Neutrophil (primary cell): ENCODE measurements around the gene DSG2.

Experiments used
- H3K27ac ChIP-seq: fragments of 200-600 bp; sonication (generic); 2 replicates; pipeline ENCODE4 v1.5.1; 2016; ENCODE audit warnings: mild to moderate bottlenecking, moderate library complexity
- H3K27me3 ChIP-seq: fragments of 200-600 bp; sonication (generic); 2 replicates; pipeline ENCODE4 v1.6.0; 2016; ENCODE audit warnings: mild to moderate bottlenecking
- H3K36me3 ChIP-seq: fragments of 200-600 bp; sonication (generic); 2 replicates; pipeline ENCODE4 v1.5.1; 2017
- H3K4me1 ChIP-seq, 2 experiments: fragments of 200-600 bp in 1 of 2; sonication (generic) in 1 of 2; 1 replicate in 1 of 2; 2 replicates in 1 of 2; pipeline versions ENCODE4 v1.5.1 to v1.6.1; 2013 to 2016; ENCODE audit warnings: low read depth in 1 of 2, low read length in 1 of 2, mild to moderate bottlenecking in 1 of 2, moderate library complexity in 1 of 2; ENCODE audit not compliant: control insufficient read depth in 1 of 2, insufficient read depth in 1 of 2
- H3K4me3 ChIP-seq, 2 experiments: fragments of 200-600 bp in 1 of 2; sonication (generic) in 1 of 2; 1 replicate in 1 of 2; 2 replicates in 1 of 2; pipeline ENCODE4 v1.5.1; 2013 to 2016; ENCODE audit warnings: low read depth in 1 of 2, low read length in 1 of 2, mild to moderate bottlenecking in 1 of 2, moderate library complexity in 1 of 2
- H3K9me3 ChIP-seq: fragments of 200-600 bp; sonication (generic); 2 replicates; pipeline ENCODE4 v1.5.1; 2016
- TF ChIP-seq, protein P1 (sequence below): fragments of 200-600 bp; sonication (generic); IDR thresholded peaks from 2 replicates; pipeline ENCODE4 v1.5.1; 2016; ENCODE audit warnings: antibody characterized with exemption

The DSG2 gene

GRCh38 chr18:31546476-31546875 is 48.5 kb downstream of the DSG2 start:
- H3K4me1 ChIP-seq = no peaks in the 10 kb centered on the region
- H3K27ac ChIP-seq = no peak overlapping the region
- no peaks in the 10 kb centered on the region for H3K27me3 ChIP-seq
- TF ChIP-seq, protein P1, sequence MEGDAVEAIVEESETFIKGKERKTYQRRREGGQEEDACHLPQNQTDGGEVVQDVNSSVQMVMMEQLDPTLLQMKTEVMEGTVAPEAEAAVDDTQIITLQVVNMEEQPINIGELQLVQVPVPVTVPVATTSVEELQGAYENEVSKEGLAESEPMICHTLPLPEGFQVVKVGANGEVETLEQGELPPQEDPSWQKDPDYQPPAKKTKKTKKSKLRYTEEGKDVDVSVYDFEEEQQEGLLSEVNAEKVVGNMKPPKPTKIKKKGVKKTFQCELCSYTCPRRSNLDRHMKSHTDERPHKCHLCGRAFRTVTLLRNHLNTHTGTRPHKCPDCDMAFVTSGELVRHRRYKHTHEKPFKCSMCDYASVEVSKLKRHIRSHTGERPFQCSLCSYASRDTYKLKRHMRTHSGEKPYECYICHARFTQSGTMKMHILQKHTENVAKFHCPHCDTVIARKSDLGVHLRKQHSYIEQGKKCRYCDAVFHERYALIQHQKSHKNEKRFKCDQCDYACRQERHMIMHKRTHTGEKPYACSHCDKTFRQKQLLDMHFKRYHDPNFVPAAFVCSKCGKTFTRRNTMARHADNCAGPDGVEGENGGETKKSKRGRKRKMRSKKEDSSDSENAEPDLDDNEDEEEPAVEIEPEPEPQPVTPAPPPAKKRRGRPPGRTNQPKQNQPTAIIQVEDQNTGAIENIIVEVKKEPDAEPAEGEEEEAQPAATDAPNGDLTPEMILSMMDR = no peak
- no peaks in the 10 kb centered on the region for H3K36me3 ChIP-seq
- H3K9me3 ChIP-seq = no peaks in the 10 kb centered on the region
- H3K4me3 ChIP-seq = no peak overlapping the region

- TF ChIP-seq, protein P1 = no peak
- no peaks in the 10 kb centered on the region for H3K9me3 ChIP-seq
- no peak overlapping the region for H3K4me3 ChIP-seq
- no peaks in the 10 kb centered on the region for H3K4me1 ChIP-seq
- H3K36me3 ChIP-seq = no peaks in the 10 kb centered on the region
- H3K27ac ChIP-seq = no peak overlapping the region
- no peaks in the 10 kb centered on the region for H3K27me3 ChIP-seq
Measured at GRCh38 chr18:31548853-31549252, 50.9 kb downstream of the DSG2 start.

DNA sequence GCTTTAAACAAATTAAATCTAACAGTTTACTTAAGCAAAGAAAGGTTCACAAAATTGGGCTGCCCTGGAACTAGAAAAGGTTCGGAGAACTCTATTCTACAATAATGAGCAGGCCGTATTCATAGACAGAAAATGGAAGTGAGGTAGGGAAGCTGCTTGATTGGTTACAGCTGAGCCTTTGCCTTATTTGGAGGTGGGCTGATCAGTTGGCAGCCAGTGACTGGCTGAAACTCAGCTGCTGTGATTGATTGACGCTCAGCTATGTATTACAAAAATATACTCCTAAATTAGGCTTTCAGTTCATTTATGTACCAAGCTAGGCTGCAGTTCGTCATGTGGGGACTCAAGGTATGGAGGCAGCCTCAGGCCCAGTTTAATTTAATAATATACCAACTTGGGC is 51.4 kb downstream of the DSG2 start:
- H3K36me3 ChIP-seq = no peaks in the 10 kb centered on the region
- no peak overlapping the region for H3K4me3 ChIP-seq
- no peaks in the 10 kb centered on the region for H3K4me1 ChIP-seq
- no peaks in the 10 kb centered on the region for H3K9me3 ChIP-seq
- H3K27me3 ChIP-seq = no peaks in the 10 kb centered on the region
- H3K27ac ChIP-seq = no peak overlapping the region
- TF ChIP-seq, protein P1 = no peak

GRCh38 chr18:31551883-31552282 is 53.9 kb downstream of the DSG2 start:
- Histone ChIP-seq H3K27me3 (no peaks in the 10 kb centered on the region), H3K4me1 (no peaks in the 10 kb centered on the region), H3K9me3 (no peaks in the 10 kb centered on the region), H3K4me3 (no peak overlapping the region), H3K36me3 (no peaks in the 10 kb centered on the region), H3K27ac (no peak overlapping the region)
- TF ChIP-seq, protein P1 = no peak

- H3K27ac ChIP-seq = no peak overlapping the region
- TF ChIP-seq, protein P1 = no peak
Measured at GRCh38 chr18:31553800-31554199, 55.8 kb downstream of the DSG2 start.

DNA sequence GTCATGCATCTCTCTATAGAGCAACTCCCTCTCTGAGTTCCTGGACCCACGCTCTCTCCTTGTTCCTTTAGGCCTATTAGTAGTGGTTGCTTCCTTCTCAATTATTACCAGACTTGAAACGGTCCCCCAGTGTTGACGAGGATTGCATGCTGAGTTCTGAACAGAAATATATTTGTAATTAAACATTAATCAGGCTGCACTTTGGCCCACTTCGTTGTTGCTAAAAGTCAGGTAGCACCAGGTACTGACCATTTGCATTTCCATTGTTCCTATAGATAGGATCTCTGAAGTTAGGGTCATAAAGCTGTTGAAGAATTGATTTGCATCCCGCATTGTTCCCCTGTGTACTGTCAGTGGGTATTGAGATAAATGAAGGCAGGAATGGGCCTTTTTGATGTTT is 56.8 kb downstream of the DSG2 start:
- no peaks in the 10 kb centered on the region for H3K36me3 ChIP-seq
- H3K4me3 ChIP-seq = no peak overlapping the region
- no peaks in the 10 kb centered on the region for H3K9me3 ChIP-seq
- H3K4me1 ChIP-seq = no peaks in the 10 kb centered on the region
- H3K27me3 ChIP-seq = no peaks in the 10 kb centered on the region
- no peak overlapping the region for H3K27ac ChIP-seq
- TF ChIP-seq, protein P1 = no peak

More at GRCh38 chr18:31553800-31554199, 55.8 kb downstream of the DSG2 start:
- H3K9me3 ChIP-seq = no peaks in the 10 kb centered on the region
- H3K36me3 ChIP-seq = no peaks in the 10 kb centered on the region
- no peaks in the 10 kb centered on the region for H3K27me3 ChIP-seq
- no peak overlapping the region for H3K4me3 ChIP-seq
- no peaks in the 10 kb centered on the region for H3K4me1 ChIP-seq
